ENCODE results near the gene SLC2A6. TPM values are rescaled to one million over a fixed set of nuclear protein-coding genes. Genes with fewer than 3 reads are reported as not detected.

SLC2A6 gene
- total RNA-seq, 3 donors from 2014 or later = 1.8 to 2.0 (median 1.8) TPM

DNA sequence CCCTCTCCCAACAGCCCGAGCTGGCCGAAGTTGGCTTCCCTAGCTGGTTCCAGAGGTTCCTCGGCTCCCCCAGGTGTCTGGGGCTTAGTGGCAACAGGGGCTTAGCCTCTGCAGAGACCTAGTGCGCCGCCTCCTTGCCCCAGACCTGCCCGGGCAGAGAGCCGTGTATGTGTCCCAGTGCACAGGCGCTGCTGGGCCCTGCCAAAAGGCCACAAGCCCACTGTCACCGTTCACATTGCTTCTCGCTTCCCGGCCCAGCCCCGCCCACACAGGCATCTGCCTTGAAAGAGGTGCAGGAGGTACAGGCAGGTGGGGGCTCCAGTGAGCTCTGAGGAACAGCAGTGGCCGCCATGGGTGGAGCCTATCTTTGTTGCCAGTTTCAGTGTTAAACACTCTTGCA is 21.7 kb downstream of the SLC2A6 start:
- Histone ChIP-seq H3K4me1 (peaks cover 0 to 7% of the 10 kb centered on the region in 2 donors), H3K36me3 (no peaks in the 10 kb centered on the region), H3K27ac (no peak overlapping the region), H3K27me3 (no peaks in the 10 kb centered on the region), H3K4me3 (no peak overlapping the region), H3K9me3 (no peaks in the 10 kb centered on the region)
- DNase-seq (ENCODE audit: low spot score in 2 of 2) = no peak
- TF ChIP-seq POLR2A (IDR thresholded peaks at IDR 0.05) (no peak), POLR2AphosphoS5 (IDR thresholded peaks at IDR 0.05) (no peak)
- TF ChIP-seq, protein P1, sequence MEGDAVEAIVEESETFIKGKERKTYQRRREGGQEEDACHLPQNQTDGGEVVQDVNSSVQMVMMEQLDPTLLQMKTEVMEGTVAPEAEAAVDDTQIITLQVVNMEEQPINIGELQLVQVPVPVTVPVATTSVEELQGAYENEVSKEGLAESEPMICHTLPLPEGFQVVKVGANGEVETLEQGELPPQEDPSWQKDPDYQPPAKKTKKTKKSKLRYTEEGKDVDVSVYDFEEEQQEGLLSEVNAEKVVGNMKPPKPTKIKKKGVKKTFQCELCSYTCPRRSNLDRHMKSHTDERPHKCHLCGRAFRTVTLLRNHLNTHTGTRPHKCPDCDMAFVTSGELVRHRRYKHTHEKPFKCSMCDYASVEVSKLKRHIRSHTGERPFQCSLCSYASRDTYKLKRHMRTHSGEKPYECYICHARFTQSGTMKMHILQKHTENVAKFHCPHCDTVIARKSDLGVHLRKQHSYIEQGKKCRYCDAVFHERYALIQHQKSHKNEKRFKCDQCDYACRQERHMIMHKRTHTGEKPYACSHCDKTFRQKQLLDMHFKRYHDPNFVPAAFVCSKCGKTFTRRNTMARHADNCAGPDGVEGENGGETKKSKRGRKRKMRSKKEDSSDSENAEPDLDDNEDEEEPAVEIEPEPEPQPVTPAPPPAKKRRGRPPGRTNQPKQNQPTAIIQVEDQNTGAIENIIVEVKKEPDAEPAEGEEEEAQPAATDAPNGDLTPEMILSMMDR (IDR thresholded peaks at IDR 0.05) = no peak
- intact Hi-C loops (cut with DNase I; ENCODE audit: low total_unique reads) = no loop called here

DNA sequence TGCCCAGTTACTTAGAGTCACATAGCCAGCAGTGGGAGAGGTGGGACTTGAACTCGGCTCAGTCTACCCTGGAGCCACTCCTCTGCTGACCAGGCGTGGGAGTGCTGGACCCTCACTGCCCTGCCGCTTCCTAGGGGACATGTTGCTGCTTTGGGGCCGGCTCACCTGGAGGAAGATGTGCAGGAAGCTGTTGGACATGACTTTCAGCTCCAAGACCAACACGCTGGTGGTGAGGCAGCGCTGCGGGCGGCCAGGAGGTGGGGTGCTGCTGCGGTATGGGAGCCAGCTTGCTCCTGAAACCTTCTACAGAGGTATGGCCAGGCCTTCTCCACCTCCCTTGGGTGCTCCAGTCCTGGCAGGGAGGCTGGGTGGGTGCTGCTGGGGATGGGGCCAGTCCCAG is 22.5 kb downstream of the SLC2A6 start:
- Histone ChIP-seq H3K27ac (no peak overlapping the region), H3K9me3 (no peaks in the 10 kb centered on the region), H3K27me3 (no peaks in the 10 kb centered on the region), H3K4me1 (peaks cover 0 to 7% of the 10 kb centered on the region in 2 donors), H3K36me3 (no peaks in the 10 kb centered on the region), H3K4me3 (no peak overlapping the region)
- intact Hi-C loops (cut with DNase I; ENCODE audit: low total_unique reads) = no loop called here
- DNase-seq (ENCODE audit: low spot score in 2 of 2) = no peak
- TF ChIP-seq POLR2AphosphoS5 (IDR thresholded peaks at IDR 0.05) (no peak), POLR2A (IDR thresholded peaks at IDR 0.05) (no peak)
- TF ChIP-seq, protein P1 (IDR thresholded peaks at IDR 0.05) = no peak

DNA sequence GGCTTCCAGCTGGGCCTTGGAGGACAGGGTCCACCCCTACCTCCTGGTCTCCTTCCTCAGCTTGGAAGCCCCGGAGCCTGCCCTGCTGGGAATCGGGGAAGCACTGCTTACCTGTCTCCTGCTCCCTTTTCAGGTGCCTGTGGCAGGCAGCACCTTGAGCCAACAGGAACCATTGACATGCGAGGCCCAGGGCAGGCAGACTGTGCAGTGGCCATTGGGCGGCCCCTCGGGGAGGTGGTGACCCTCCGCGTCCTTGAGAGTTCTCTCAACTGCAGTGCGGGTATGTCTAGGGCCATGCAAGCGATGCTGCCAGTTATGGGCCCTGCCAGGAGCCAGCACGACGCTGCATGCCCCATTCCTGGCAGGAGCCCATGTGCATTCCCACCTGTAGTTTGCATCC is 23.0 kb downstream of the SLC2A6 start:
- no peak overlapping the region for H3K4me3 ChIP-seq
- intact Hi-C loops (cut with DNase I; ENCODE audit: low total_unique reads) = no loop called here
- no peak overlapping the region for H3K27ac ChIP-seq
- no peaks in the 10 kb centered on the region for H3K27me3 ChIP-seq
- DNase-seq (ENCODE audit: low spot score in 2 of 2) = no peak
- no peaks in the 10 kb centered on the region for H3K9me3 ChIP-seq
- H3K36me3 ChIP-seq = no peaks in the 10 kb centered on the region
- peaks cover 0 to 5% of the 10 kb centered on the region in 2 donors for H3K4me1 ChIP-seq
- TF ChIP-seq, protein P1 (IDR thresholded peaks at IDR 0.05) = no peak
- TF ChIP-seq POLR2AphosphoS5 (IDR thresholded peaks at IDR 0.05) (no peak), POLR2A (IDR thresholded peaks at IDR 0.05) (no peak)

DNA sequence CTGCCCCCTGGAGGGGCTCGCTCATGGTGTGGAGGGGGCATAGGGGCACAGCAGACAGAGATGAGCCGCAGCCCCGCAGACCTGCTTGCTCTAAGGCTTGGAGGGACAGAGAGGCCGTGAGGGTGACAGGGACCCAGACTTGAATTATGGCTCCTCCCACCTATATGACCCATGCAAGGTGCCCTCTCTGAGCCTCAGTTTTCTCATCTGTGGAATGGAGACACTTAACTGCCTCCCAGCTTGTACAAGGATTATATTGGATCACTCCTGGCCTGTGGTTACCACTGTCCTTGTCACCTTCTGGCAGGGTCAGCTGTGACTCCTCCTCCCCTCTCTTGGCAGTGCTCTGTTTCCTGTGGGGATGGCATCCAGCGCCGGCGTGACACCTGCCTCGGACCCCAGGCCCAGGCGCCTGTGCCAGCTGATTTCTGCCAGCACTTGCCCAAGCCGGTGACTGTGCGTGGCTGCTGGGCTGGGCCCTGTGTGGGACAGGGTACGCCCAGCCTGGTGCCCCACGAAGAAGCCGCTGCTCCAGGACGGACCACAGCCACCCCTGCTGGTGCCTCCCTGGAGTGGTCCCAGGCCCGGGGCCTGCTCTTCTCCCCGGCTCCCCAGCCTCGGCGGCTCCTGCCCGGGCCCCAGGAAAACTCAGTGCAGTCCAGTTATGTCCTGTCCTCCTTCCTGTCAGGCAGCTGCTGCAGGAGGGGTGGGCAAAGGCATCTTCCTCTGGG is 23.8 kb downstream of the SLC2A6 start:
- no peaks in the 10 kb centered on the region for H3K4me1 ChIP-seq
- no peak for DNase-seq (ENCODE audit: low spot score in 2 of 2)
- no peak overlapping the region for H3K4me3 ChIP-seq
- no peaks in the 10 kb centered on the region for H3K36me3 ChIP-seq
- intact Hi-C loops (cut with DNase I; ENCODE audit: low total_unique reads) = no loop called here
- H3K9me3 ChIP-seq = no peaks in the 10 kb centered on the region
- no peak overlapping the region for H3K27ac ChIP-seq
- H3K27me3 ChIP-seq = no peaks in the 10 kb centered on the region
- TF ChIP-seq POLR2A (IDR thresholded peaks at IDR 0.05) (no peak), POLR2AphosphoS5 (IDR thresholded peaks at IDR 0.05) (no peak)
- TF ChIP-seq, protein P1 (IDR thresholded peaks at IDR 0.05) = no peak

DNA sequence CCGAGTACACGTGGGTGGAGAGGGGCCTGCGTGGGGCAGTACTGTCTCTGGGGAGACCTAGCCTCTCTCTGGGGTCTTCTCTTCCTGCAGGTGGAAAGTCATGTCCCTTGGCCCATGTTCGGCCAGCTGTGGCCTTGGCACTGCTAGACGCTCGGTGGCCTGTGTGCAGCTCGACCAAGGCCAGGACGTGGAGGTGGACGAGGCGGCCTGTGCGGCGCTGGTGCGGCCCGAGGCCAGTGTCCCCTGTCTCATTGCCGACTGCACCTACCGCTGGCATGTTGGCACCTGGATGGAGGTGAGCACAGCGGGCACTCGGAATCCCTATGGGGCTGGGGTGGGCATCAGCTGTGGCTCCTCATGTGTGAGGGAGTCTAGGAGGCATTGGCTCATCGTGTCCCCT is 24.6 kb downstream of the SLC2A6 start:
- Histone ChIP-seq H3K36me3 (no peaks in the 10 kb centered on the region), H3K9me3 (no peaks in the 10 kb centered on the region), H3K4me3 (no peak overlapping the region), H3K27me3 (no peaks in the 10 kb centered on the region), H3K27ac (no peak overlapping the region), H3K4me1 (no peaks in the 10 kb centered on the region)
- intact Hi-C loops (cut with DNase I; ENCODE audit: low total_unique reads) = no loop called here
- TF ChIP-seq, protein P1 (IDR thresholded peaks at IDR 0.05) = no peak
- TF ChIP-seq POLR2A (IDR thresholded peaks at IDR 0.05) (no peak), POLR2AphosphoS5 (IDR thresholded peaks at IDR 0.05) (no peak)
- no peak for DNase-seq (ENCODE audit: low spot score in 2 of 2)

All from breast epithelium (tissue), 4 donors.